Measurements from ENCODE around the gene TGFB1I1. TPM values are rescaled to one million over a fixed set of nuclear protein-coding genes. Genes with fewer than 3 reads are reported as not detected.
A peak's percentile ranks its signal among the peaks of the same experiment; 100 is the strongest.

Gene TGFB1I1
- total RNA-seq, 6 experiments from 2014 or later: 163 to 209 (median 191) TPM

- peaks cover 11% of the 10 kb centered on the region for H3K4me1 Mint-ChIP-seq (ENCODE audit: low read depth)
- DNase-seq: no peak
- H3K27me3 Mint-ChIP-seq (ENCODE audit: insufficient read depth): no peaks in the 10 kb centered on the region; the same call in none of the 2 replicates
- TF ChIP-seq CTCF (IDR thresholded peaks at IDR 0.05): no peak
- no peak overlapping the region for H3K4me3 Mint-ChIP-seq
- H3K27ac Mint-ChIP-seq: no peak overlapping the region
- H3K9me3 Mint-ChIP-seq: no peaks in the 10 kb centered on the region
- H3K36me3 Mint-ChIP-seq (ENCODE audit: low read depth): peaks cover 9% of the 10 kb centered on the region; the same call in 1 of the 2 replicates
These were observed 6.1 kb upstream of the TGFB1I1 start for GRCh38 chr16:31465788-31466370.

- no peak for DNase-seq
- Mint-ChIP-seq H3K27ac (no peak overlapping the region), H3K36me3 (ENCODE audit: low read depth) (peaks cover 13% of the 10 kb centered on the region; the same call in 1 of the 2 replicates), H3K9me3 (no peaks in the 10 kb centered on the region), H3K27me3 (ENCODE audit: insufficient read depth) (peaks cover 3% of the 10 kb centered on the region), H3K4me3 (no peak overlapping the region), H3K4me1 (ENCODE audit: low read depth) (peaks cover 11% of the 10 kb centered on the region)
- no peak for TF ChIP-seq CTCF (IDR thresholded peaks at IDR 0.05)
These were observed 5.5 kb upstream of the TGFB1I1 start for GRCh38 chr16:31466381-31466841.

GRCh38 chr16:31467151-31467773 is 4.7 kb upstream of the TGFB1I1 start:
- H3K27me3 Mint-ChIP-seq (ENCODE audit: insufficient read depth): peaks cover 7% of the 10 kb centered on the region
- peaks cover 14% of the 10 kb centered on the region for H3K4me1 Mint-ChIP-seq (ENCODE audit: low read depth)
- peak overlapping the region; percentile 40; the same call in 1 of the 2 replicates for H3K27ac Mint-ChIP-seq
- peaks cover 13% of the 10 kb centered on the region; the same call in 1 of the 2 replicates for H3K36me3 Mint-ChIP-seq (ENCODE audit: low read depth)
- peaks cover 2% of the 10 kb centered on the region; the same call in 1 of the 2 replicates for H3K9me3 Mint-ChIP-seq
- no peak overlapping the region for H3K4me3 Mint-ChIP-seq
- DNase-seq: no peak
- no peak for TF ChIP-seq CTCF (IDR thresholded peaks at IDR 0.05)

GRCh38 chr16:31467858-31468257 is 4.1 kb upstream of the TGFB1I1 start:
- no peak for DNase-seq
- H3K36me3 Mint-ChIP-seq (ENCODE audit: low read depth): peaks cover 17% of the 10 kb centered on the region
- H3K4me3 Mint-ChIP-seq: no peak overlapping the region
- H3K9me3 Mint-ChIP-seq: peaks cover 8% of the 10 kb centered on the region; the same call in 1 of the 2 replicates
- TF ChIP-seq CTCF (IDR thresholded peaks at IDR 0.05): no peak
- H3K27ac Mint-ChIP-seq: no peak overlapping the region
- peaks cover 8% of the 10 kb centered on the region for H3K27me3 Mint-ChIP-seq (ENCODE audit: insufficient read depth)
- H3K4me1 Mint-ChIP-seq (ENCODE audit: low read depth): peaks cover 19% of the 10 kb centered on the region

GRCh38 chr16:31470615-31471014 is 1.3 kb upstream of the TGFB1I1 start:
- DNase-seq: no peak
- peaks cover 42% of the 10 kb centered on the region for H3K4me1 Mint-ChIP-seq (ENCODE audit: low read depth)
- peak overlapping the region; percentile 94 for H3K4me3 Mint-ChIP-seq
- H3K27ac Mint-ChIP-seq: peak overlapping the region; percentile 94
- TF ChIP-seq CTCF (IDR thresholded peaks at IDR 0.05): no peak
- peaks cover 11% of the 10 kb centered on the region; the same call in 1 of the 2 replicates for H3K9me3 Mint-ChIP-seq
- H3K27me3 Mint-ChIP-seq (ENCODE audit: insufficient read depth): peaks cover 14% of the 10 kb centered on the region
- peaks cover 37% of the 10 kb centered on the region for H3K36me3 Mint-ChIP-seq (ENCODE audit: low read depth)

Measured in HFFc6 (cell line).